Measurements from ENCODE around the gene KCNC4. TPM values are rescaled to one million over a fixed set of nuclear protein-coding genes. Genes with fewer than 3 reads are reported as not detected.

Gene KCNC4
- total and polyA plus RNA-seq, 2 of the 13 experiments (the other 11 are each of a cell fraction or from before 2014, with no cell fraction given), result 0.24 to 0.66 TPM

- ChIA-PET POLR2A (no interaction called here), CTCF (ENCODE audit: low intra/inter-chr PET ratio, low total read pairs) (no interaction called here)
- TF ChIP-seq SMAD1 (CRISPR knock-in tag; IDR thresholded peaks at IDR 0.05; ENCODE audit: borderline replicate concordance, low read depth) (no peak), KLF9 (CRISPR knock-in tag; IDR thresholded peaks at IDR 0.05; ENCODE audit: low read depth) (no peak)
- Histone ChIP-seq H3K4me3 (replicated peaks in 1 of 3; ENCODE audit: insufficient read depth in 1 of 3, low read depth in 2 of 3, low read length in 3 of 3) (no peak overlapping the region), H3K4me1 (ENCODE audit: insufficient read depth, low read length) (no peaks in the 10 kb centered on the region), H3K27me3 (ENCODE audit: control insufficient read depth in 1 of 2, insufficient read depth in 2 of 2, low read length in 2 of 2) (peaks cover 4 to 44% of the 10 kb centered on the region in 2 experiments), H3K4me2 (ENCODE audit: low read depth, low read length) (no peak overlapping the region), H4K20me1 (ENCODE audit: insufficient read depth, low read length) (no peaks in the 10 kb centered on the region), H3K36me3 (replicated peaks in 1 of 2; ENCODE audit: control insufficient read depth in 1 of 2, insufficient read depth in 2 of 2, low read length in 2 of 2) (no peaks in the 10 kb centered on the region), H2AFZ (ENCODE audit: low read length) (no peak overlapping the region), H3K27ac (ENCODE audit: extremely low read length, insufficient read depth, low read length) (no peak overlapping the region), H3K79me2 (ENCODE audit: insufficient read depth, low read length) (no peaks in the 10 kb centered on the region), H3K9ac (ENCODE audit: insufficient read depth, low read depth, low read length) (no peak overlapping the region), H3K9me3 (ENCODE audit: low read length) (no peaks in the 10 kb centered on the region)
- DNase-seq (ENCODE audit: low spot score), result no peak
- 7% methylated on average over 9 of the region's 15 CpGs for WGBS (ENCODE audit: low lambda C conversion rate)
- BruUV-seq (replicated peaks), result no TSS peak
- no peak for FAIRE-seq
- intact Hi-C loops (cut with micrococcal nuclease; ENCODE audit: unreplicated experiment) (no loop called here), in situ Hi-C loops (cut with HindIII; ENCODE audit: extremely low pct_ligation_motif_present, low pct_unique_long_range_greater_than_20kb) (no loop called here)
- ATAC-seq, result no peak
Measured at GRCh38 chr1:110173466-110174105, 36.5 kb upstream of the KCNC4 start.

- 0% methylated on average over 2 of the region's 2 CpGs for WGBS (ENCODE audit: low lambda C conversion rate)
- Histone ChIP-seq H3K4me2 (ENCODE audit: low read depth, low read length) (no peak overlapping the region), H3K4me3 (replicated peaks in 1 of 3; ENCODE audit: insufficient read depth in 1 of 3, low read depth in 2 of 3, low read length in 3 of 3) (no peak overlapping the region), H3K27me3 (ENCODE audit: control insufficient read depth in 1 of 2, insufficient read depth in 2 of 2, low read length in 2 of 2) (peaks cover 4 to 36% of the 10 kb centered on the region in 2 experiments), H4K20me1 (ENCODE audit: insufficient read depth, low read length) (no peaks in the 10 kb centered on the region), H3K36me3 (replicated peaks in 1 of 2; ENCODE audit: control insufficient read depth in 1 of 2, insufficient read depth in 2 of 2, low read length in 2 of 2) (no peaks in the 10 kb centered on the region), H3K79me2 (ENCODE audit: insufficient read depth, low read length) (no peaks in the 10 kb centered on the region), H3K9me3 (ENCODE audit: low read length) (no peaks in the 10 kb centered on the region), H3K27ac (ENCODE audit: extremely low read length, insufficient read depth, low read length) (no peak overlapping the region), H2AFZ (ENCODE audit: low read length) (no peak overlapping the region), H3K4me1 (ENCODE audit: insufficient read depth, low read length) (no peaks in the 10 kb centered on the region), H3K9ac (ENCODE audit: insufficient read depth, low read depth, low read length) (no peak overlapping the region)
- ChIA-PET CTCF (ENCODE audit: low intra/inter-chr PET ratio, low total read pairs) (no interaction called here), POLR2A (no interaction called here)
- no TSS peak for BruUV-seq (replicated peaks)
- no peak for FAIRE-seq
- ATAC-seq, result no peak
- in situ Hi-C loops (cut with HindIII; ENCODE audit: extremely low pct_ligation_motif_present, low pct_unique_long_range_greater_than_20kb), result no loop called here
- DNase-seq (ENCODE audit: low spot score), result no peak
- intact Hi-C loops (cut with micrococcal nuclease; ENCODE audit: unreplicated experiment), result no loop called here
- TF ChIP-seq THAP11 (CRISPR knock-in tag; IDR thresholded peaks at IDR 0.05), result no peak
- no peak for TF ChIP-seq TBX3 (IDR thresholded peaks at IDR 0.05; ENCODE audit: borderline replicate concordance)
- no peak for TF ChIP-seq ZNF180 (CRISPR knock-in tag; IDR thresholded peaks at IDR 0.05; ENCODE audit: borderline replicate concordance, low read depth)
- TF ChIP-seq KDM1A (CRISPR knock-in tag; IDR thresholded peaks at IDR 0.05), result no peak
- no peak for TF ChIP-seq NFYB (CRISPR knock-in tag; IDR thresholded peaks at IDR 0.05)
- no peak for TF ChIP-seq MTERF4 (CRISPR knock-in tag; IDR thresholded peaks at IDR 0.05)
- TF ChIP-seq ZNF660 (CRISPR knock-in tag; IDR thresholded peaks at IDR 0.05; ENCODE audit: borderline replicate concordance, low read depth), result no peak
- TF ChIP-seq TRAFD1 (CRISPR knock-in tag; IDR thresholded peaks at IDR 0.05; ENCODE audit: borderline replicate concordance), result no peak
- no peak for TF ChIP-seq MNT (IDR thresholded peaks at IDR 0.05)
- no peak for TF ChIP-seq ISL2 (CRISPR knock-in tag; IDR thresholded peaks at IDR 0.05)
- TF ChIP-seq IKZF4 (CRISPR knock-in tag; IDR thresholded peaks at IDR 0.05; ENCODE audit: borderline replicate concordance, low read depth, not compliant biosample characterization), result no peak
- no peak for TF ChIP-seq IRF2 (CRISPR knock-in tag; IDR thresholded peaks at IDR 0.05)
- TF ChIP-seq AHR (CRISPR knock-in tag; IDR thresholded peaks at IDR 0.05), result no peak
Measured at GRCh38 chr1:110174961-110175360, 35.2 kb upstream of the KCNC4 start.
